Measurements from ENCODE around the gene GRHL1. TPM values are rescaled to one million over a fixed set of nuclear protein-coding genes. Genes with fewer than 3 reads are reported as not detected.
A peak's percentile ranks its signal among the peaks of the same experiment; 100 is the strongest.

GRHL1 gene
- total RNA-seq, 6 experiments from 2014 or later, result 3.5 to 11.2 (median 6.2) TPM

DNA sequence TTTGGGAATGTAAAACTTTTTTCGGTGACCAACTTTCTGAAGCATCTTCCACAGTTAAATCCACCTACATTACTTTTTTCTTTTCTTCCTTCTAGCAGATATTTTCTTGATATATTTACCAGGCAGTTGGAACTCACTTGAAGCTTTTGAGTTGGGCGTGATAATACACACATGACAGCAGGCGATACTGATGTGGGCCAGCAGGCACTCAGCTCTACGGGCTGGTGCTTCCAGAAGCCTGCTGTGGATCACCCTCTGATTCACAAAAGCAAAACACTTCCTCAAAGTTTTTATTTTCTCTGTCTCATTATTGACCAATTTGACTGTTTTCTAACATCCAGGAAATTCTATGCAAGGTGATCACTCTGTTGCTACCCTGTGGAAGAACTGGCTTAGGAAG is 22.9 kb downstream of the GRHL1 start:
- Histone ChIP-seq H3K4me1 (peaks cover 0 to 3% (median 0%) of the 10 kb centered on the region in 4 donors), H3K27me3 (no peaks in the 10 kb centered on the region), H3K27ac (no peak overlapping the region), H3K9me3 (no peaks in the 10 kb centered on the region), H3K36me3 (peaks cover 0 to 6% (median 3%) of the 10 kb centered on the region in 4 donors), H3K4me3 (no peak overlapping the region)
- intact Hi-C loops (cut with DNase I), result no loop called here
- TF ChIP-seq POLR2A (IDR thresholded peaks at IDR 0.05) (no peak), CTCF (IDR thresholded peaks at IDR 0.05) (no peak)
- no peak for ATAC-seq
- WGBS (ENCODE audit: insufficient coverage, low coverage, low lambda C conversion rate, missing lambda C conversion rate), result 98% methylated on average over 4 of the region's 4 CpGs
- no peak for DNase-seq

DNA sequence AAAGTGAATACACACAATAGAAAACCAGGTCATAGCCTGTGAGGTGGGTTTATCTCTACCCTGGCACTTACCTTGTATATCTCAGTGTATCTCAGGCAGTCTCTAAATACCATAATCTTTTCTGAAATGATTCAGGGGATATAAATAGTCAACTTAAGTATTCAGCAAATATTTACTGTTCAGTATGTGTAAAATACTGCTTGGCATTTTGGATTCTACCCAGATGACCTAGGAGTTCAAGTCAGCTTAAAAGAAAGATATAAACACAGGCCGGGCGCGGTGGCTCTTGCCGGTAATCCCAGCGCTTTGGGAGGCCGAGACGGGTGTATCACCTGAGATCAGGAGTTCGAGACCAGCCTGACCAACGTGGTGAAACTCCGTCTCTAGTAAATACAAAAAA is 23.8 kb downstream of the GRHL1 start:
- DNase-seq (no peak), ATAC-seq (peak in 1 of 4 donors; percentile 35)
- Histone ChIP-seq H3K27ac (no peak overlapping the region), H3K36me3 (peaks cover 0 to 5% (median 2%) of the 10 kb centered on the region in 4 donors), H3K9me3 (no peaks in the 10 kb centered on the region), H3K4me3 (no peak overlapping the region), H3K4me1 (peaks cover 0 to 3% (median 0%) of the 10 kb centered on the region in 4 donors), H3K27me3 (no peaks in the 10 kb centered on the region)
- no peak for TF ChIP-seq CTCF (IDR thresholded peaks at IDR 0.05)
- no peak for TF ChIP-seq POLR2A (IDR thresholded peaks at IDR 0.05)
- intact Hi-C loops (cut with DNase I), result no loop called here
- WGBS (ENCODE audit: insufficient coverage, low coverage, low lambda C conversion rate, missing lambda C conversion rate), result 81% methylated on average over 6 of the region's 10 CpGs

DNA sequence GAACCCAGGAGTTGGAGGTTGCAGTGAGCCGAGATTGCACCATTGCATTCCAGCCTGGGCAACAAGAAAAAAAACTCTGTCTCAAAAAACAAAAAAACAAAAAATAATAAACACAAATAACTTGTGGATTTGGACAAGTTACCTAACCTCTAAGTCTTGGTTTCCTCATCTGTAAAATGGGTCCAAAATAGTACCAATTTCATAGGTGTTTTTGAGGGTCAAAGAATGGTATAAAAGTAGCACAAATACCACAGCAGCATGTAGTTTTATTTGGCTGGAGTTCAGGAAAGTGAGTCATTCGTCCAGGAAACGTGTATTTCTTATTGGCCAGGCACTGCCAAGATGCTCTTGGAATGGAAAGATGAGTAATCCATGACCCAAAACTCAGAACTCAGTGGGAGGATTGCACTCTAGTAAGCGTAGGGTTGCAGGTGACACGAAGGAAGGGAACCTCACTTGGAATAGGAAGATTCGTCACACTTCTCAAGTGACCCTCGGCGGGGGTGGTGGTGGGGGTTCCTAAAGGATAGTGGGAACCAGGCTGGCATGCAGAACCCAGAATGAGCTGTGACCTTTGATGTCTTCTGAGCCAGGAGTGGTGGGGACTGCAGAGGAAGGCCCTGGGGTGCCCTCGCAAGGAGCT is 24.4 kb downstream of the GRHL1 start:
- Histone ChIP-seq H3K9me3 (no peaks in the 10 kb centered on the region), H3K27me3 (no peaks in the 10 kb centered on the region), H3K4me1 (peaks cover 0 to 3% (median 0%) of the 10 kb centered on the region in 4 donors), H3K36me3 (peaks cover 0 to 5% (median 0%) of the 10 kb centered on the region in 4 donors), H3K27ac (no peak overlapping the region), H3K4me3 (no peak overlapping the region)
- ATAC-seq, result peak; percentile 23 to 90 (median 67)
- 58% methylated on average over 9 of the region's 9 CpGs for WGBS (ENCODE audit: insufficient coverage, low coverage, low lambda C conversion rate, missing lambda C conversion rate)
- no peak for TF ChIP-seq CTCF (IDR thresholded peaks at IDR 0.05)
- TF ChIP-seq POLR2A (IDR thresholded peaks at IDR 0.05), result no peak
- no peak for DNase-seq
- intact Hi-C loops (cut with DNase I), result no loop called here

DNA sequence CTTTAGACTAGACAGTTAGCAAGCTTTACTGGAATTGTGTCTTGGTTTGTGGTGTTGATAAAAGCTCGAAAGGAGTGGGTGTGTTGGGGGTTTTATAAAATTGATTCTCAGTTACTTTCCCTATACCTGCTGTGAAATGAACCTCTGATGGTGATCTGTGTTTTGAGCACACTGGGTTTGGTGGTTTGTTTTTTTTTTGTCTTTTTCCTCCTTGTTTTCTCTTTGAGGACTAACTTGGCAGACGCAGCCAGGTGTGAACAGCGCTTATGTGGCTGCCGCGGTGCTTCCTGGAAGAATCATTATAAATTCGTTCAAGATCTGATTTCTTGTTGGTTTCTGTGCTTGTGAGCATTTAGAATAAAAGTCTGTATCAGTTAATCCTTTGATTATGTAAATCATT is 28.5 kb downstream of the GRHL1 start:
- Histone ChIP-seq H3K9me3 (no peaks in the 10 kb centered on the region), H3K27ac (no peak overlapping the region), H3K4me1 (peaks cover 0 to 10% (median 2%) of the 10 kb centered on the region in 4 donors), H3K36me3 (no peaks in the 10 kb centered on the region), H3K4me3 (no peak overlapping the region), H3K27me3 (no peaks in the 10 kb centered on the region)
- ATAC-seq (no peak), DNase-seq (no peak)
- no peak for TF ChIP-seq POLR2A (IDR thresholded peaks at IDR 0.05)
- TF ChIP-seq CTCF (IDR thresholded peaks at IDR 0.05), result no peak
- intact Hi-C loops (cut with DNase I), result no loop called here
- WGBS (ENCODE audit: insufficient coverage, low coverage, low lambda C conversion rate, missing lambda C conversion rate), result 77% methylated on average over 6 of the region's 6 CpGs
